K562 (cell line): ENCODE data around the gene ATP5MC3. TPM values are rescaled to one million over a fixed set of nuclear protein-coding genes. Genes with fewer than 3 reads are reported as not detected.
A peak's percentile ranks its signal among the peaks of the same experiment; 100 is the strongest.

Experiments used
- CSDE1 ChIP-seq, 2 experiments: fragments of 450-650 bp; IDR thresholded peaks; 2 replicates each; pipeline ENCODE4 v1.6.1; 2016; ENCODE audit warnings: mild to moderate bottlenecking in 1 of 2
- NFYB ChIP-seq: IDR thresholded peaks from 2 replicates; pipeline ENCODE4 v1.6.1; 2011; ENCODE audit warnings: mild to moderate bottlenecking, moderate library complexity; ENCODE audit not compliant: insufficient read length; ENCODE audit errors: extremely low read depth
- POLR2AphosphoS2 ChIP-seq: IDR thresholded peaks from 2 replicates; pipeline ENCODE4 v1.6.1; 2012; ENCODE audit warnings: low read length, improper control_type of control experiment
- POLR2B ChIP-seq: fragments of 450-650 bp; IDR thresholded peaks from 2 replicates; pipeline ENCODE4 v1.6.1; 2018; ENCODE audit warnings: low read depth; ENCODE audit not compliant: partially characterized antibody
- RAD21 ChIP-seq, 2 experiments: fragments of 250-450 bp in 1 of 2; fragments of 450-650 bp in 1 of 2; sonication (Bioruptor Pico) in 1 of 2; formaldehyde crosslinking in 1 of 2; IDR thresholded peaks in 1 of 2; conservative IDR thresholded peaks in 1 of 2; 2 replicates each; pipeline versions ENCODE4 v1.4.0 to v1.8.0; 2020 to 2022; ENCODE audit warnings: mild to moderate bottlenecking in 2 of 2, moderate library complexity in 1 of 2
- SUPT5H ChIP-seq: fragments of 450-650 bp; IDR thresholded peaks from 2 replicates; pipeline ENCODE4 v1.6.1; 2016
- TCF7 ChIP-seq: sonication (generic); IDR thresholded peaks from 2 replicates; pipeline ENCODE4 v1.6.1; 2016; ENCODE audit warnings: antibody characterized with exemption, borderline replicate concordance
- TEAD1 ChIP-seq, 2 experiments: fragments of 450-650 bp in 1 of 2; sonication (generic) in 1 of 2; formaldehyde crosslinking; IDR thresholded peaks; 2 replicates each; pipeline versions ENCODE4 v1.4.0 to v1.8.0; 2020 to 2022; ENCODE audit warnings: mild to moderate bottlenecking in 2 of 2, missing genetic modification reagents in 1 of 2
- ZNF134 ChIP-seq: fragments of 250-450 bp; sonication (Bioruptor Pico); conservative IDR thresholded peaks from 2 replicates; pipeline ENCODE4 v1.4.0; 2020
- ZNF77 ChIP-seq: fragments of 250-450 bp; sonication (Bioruptor Pico); IDR thresholded peaks from 2 replicates; pipeline ENCODE4 v1.5.0; 2020
- ZSCAN32 ChIP-seq: fragments of 450-650 bp; formaldehyde crosslinking; IDR thresholded peaks from 2 replicates; pipeline ENCODE4 v1.4.0; 2020; ENCODE audit warnings: mild to moderate bottlenecking, moderate library complexity
- polyA plus RNA-seq, 8 experiments: library from polyadenylated mRNA; depleted of rRNA in 4 of 8; stranded (reverse) in 5 of 8; unstranded in 3 of 8; fragments of >200 nt; fragmentation: Nextera tagmentation in 2 of 8; fragmentation: Illumina TruSeq in 1 of 8; extraction: Ambion mirVana in 2 of 8; extraction: Trizol in 1 of 8; gene quantifications; 2 replicates each; pipeline versions ENCODE4 v1.2.1 to v1.2.3, GENCODE V29; 2011 to 2014; ENCODE audit warnings: inconsistent platforms in 1 of 8, missing spikeins in 1 of 8
- total RNA-seq, 7 experiments: library from RNA; depleted of rRNA in 6 of 7; stranded (reverse); fragments of >200 nt in 6 of 7; fragmentation: Illumina TruSeq in 2 of 7; extraction: Trizol in 2 of 7; gene quantifications; 2 replicates each; pipeline versions ENCODE4 v1.2.1 to v1.2.3, GENCODE V29; 2011 to 2021; ENCODE audit warnings: low replicate concordance in 1 of 7
- TF ChIP-seq, protein P1 (sequence below): fragments of 450-650 bp; IDR thresholded peaks from 2 replicates; pipeline ENCODE4 v1.7.1; 2018; ENCODE audit warnings: mild to moderate bottlenecking, low read depth; ENCODE audit not compliant: partially characterized antibody
- TF ChIP-seq, protein P2 (sequence below): IDR thresholded peaks from 2 replicates; pipeline ENCODE4 v1.6.1; 2012; ENCODE audit warnings: low read depth, low read length, improper control_type of control experiment, borderline replicate concordance
- TF ChIP-seq, protein P3 (sequence below): fragments of 450-650 bp; IDR thresholded peaks from 2 replicates; pipeline ENCODE4 v1.6.1; 2017; ENCODE audit warnings: mild to moderate bottlenecking, moderate library complexity
- TF ChIP-seq, protein P4 (sequence below): fragments of 250-450 bp; sonication (Bioruptor Pico); IDR thresholded peaks from 2 replicates; pipeline ENCODE4 v1.4.0; 2020; ENCODE audit warnings: mild to moderate bottlenecking, moderate library complexity, borderline replicate concordance
- TF ChIP-seq, protein P5 (sequence below): fragments of 250-450 bp; sonication (Bioruptor Pico); IDR thresholded peaks from 2 replicates; pipeline ENCODE4 v1.5.0; 2021
- TF ChIP-seq, protein P6 (sequence below), 2 experiments: fragments of 450-650 bp in 1 of 2; sonication (generic) in 1 of 2; formaldehyde crosslinking; conservative IDR thresholded peaks; 2 replicates each; pipeline versions ENCODE4 v1.4.0 to v1.8.1; 2020 to 2022; ENCODE audit warnings: mild to moderate bottlenecking in 1 of 2, missing genetic modification reagents in 1 of 2

Gene ATP5MC3
- total and polyA plus RNA-seq, 9 of the 15 experiments (the other 6 are each of a cell fraction or from before 2014, with no cell fraction given) = 423 to 2,565 (median 1,012) TPM

DNA sequence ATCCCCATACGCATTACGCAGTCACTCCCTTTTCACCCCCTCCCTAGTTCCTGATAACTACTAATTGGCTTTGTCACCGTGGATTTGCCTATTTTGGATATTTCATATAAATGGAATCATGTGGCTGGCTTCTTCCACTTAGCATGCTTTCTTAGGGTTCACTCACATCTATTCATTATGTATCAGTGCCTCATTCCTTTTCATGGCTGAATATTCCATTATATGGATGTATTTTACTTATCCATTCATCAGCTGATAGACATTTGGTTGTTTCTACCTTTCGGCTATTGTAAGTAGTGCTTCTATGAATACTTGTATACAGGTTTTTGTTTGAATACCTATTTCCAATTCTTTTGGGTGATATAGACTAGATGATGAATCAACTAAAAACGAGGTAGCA lies 4.9 kb downstream of the ATP5MC3 start (continued):
- TF ChIP-seq, protein P1, sequence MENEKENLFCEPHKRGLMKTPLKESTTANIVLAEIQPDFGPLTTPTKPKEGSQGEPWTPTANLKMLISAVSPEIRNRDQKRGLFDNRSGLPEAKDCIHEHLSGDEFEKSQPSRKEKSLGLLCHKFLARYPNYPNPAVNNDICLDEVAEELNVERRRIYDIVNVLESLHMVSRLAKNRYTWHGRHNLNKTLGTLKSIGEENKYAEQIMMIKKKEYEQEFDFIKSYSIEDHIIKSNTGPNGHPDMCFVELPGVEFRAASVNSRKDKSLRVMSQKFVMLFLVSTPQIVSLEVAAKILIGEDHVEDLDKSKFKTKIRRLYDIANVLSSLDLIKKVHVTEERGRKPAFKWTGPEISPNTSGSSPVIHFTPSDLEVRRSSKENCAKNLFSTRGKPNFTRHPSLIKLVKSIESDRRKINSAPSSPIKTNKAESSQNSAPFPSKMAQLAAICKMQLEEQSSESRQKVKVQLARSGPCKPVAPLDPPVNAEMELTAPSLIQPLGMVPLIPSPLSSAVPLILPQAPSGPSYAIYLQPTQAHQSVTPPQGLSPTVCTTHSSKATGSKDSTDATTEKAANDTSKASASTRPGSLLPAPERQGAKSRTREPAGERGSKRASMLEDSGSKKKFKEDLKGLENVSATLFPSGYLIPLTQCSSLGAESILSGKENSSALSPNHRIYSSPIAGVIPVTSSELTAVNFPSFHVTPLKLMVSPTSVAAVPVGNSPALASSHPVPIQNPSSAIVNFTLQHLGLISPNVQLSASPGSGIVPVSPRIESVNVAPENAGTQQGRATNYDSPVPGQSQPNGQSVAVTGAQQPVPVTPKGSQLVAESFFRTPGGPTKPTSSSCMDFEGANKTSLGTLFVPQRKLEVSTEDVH = peak; percentile 25
- TF ChIP-seq ZSCAN32 (CRISPR knock-in tag) (no peak), NFYB (no peak), CSDE1 (IDR thresholded peaks at IDR 0.05) (no peak), SUPT5H (peak; percentile 68; the same call in 1 of the 2 replicates), POLR2AphosphoS2 (peak; percentile 66; the same call in 1 of the 2 replicates), RAD21 (CRISPR knock-in tag; conservative IDR thresholded peaks at IDR 0.05 in 1 of 2, IDR thresholded peaks at IDR 0.05 in 1 of 2) (no peak), TCF7 (no peak), ZNF77 (CRISPR knock-in tag) (peak; percentile 18; the same call in 1 of the 2 replicates), POLR2B (peak; percentile 69), ZNF134 (CRISPR knock-in tag) (0 out of 2 replicates have a peak, but pooled peaks have one; percentile 8), TEAD1 (CRISPR knock-in tag; IDR thresholded peaks at IDR 0.05) (0 out of 4 replicates have a peak, but pooled peaks of 1 of the 2 experiments have one; percentile 6)
- TF ChIP-seq, protein P2, sequence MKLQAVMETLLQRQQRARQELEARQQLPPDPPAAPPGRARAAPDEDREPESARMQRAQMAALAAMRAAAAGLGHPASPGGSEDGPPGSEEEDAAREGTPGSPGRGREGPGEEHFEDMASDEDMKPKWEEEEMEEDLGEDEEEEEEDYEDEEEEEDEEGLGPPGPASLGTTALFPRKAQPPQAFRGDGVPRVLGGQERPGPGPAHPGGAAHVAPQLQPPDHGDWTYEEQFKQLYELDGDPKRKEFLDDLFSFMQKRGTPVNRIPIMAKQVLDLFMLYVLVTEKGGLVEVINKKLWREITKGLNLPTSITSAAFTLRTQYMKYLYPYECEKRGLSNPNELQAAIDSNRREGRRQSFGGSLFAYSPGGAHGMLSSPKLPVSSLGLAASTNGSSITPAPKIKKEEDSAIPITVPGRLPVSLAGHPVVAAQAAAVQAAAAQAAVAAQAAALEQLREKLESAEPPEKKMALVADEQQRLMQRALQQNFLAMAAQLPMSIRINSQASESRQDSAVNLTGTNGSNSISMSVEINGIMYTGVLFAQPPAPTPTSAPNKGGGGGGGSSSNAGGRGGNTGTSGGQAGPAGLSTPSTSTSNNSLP = no peak
- TF ChIP-seq, protein P3, sequence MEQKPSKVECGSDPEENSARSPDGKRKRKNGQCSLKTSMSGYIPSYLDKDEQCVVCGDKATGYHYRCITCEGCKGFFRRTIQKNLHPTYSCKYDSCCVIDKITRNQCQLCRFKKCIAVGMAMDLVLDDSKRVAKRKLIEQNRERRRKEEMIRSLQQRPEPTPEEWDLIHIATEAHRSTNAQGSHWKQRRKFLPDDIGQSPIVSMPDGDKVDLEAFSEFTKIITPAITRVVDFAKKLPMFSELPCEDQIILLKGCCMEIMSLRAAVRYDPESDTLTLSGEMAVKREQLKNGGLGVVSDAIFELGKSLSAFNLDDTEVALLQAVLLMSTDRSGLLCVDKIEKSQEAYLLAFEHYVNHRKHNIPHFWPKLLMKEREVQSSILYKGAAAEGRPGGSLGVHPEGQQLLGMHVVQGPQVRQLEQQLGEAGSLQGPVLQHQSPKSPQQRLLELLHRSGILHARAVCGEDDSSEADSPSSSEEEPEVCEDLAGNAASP = no peak
- TF ChIP-seq, protein P4, sequence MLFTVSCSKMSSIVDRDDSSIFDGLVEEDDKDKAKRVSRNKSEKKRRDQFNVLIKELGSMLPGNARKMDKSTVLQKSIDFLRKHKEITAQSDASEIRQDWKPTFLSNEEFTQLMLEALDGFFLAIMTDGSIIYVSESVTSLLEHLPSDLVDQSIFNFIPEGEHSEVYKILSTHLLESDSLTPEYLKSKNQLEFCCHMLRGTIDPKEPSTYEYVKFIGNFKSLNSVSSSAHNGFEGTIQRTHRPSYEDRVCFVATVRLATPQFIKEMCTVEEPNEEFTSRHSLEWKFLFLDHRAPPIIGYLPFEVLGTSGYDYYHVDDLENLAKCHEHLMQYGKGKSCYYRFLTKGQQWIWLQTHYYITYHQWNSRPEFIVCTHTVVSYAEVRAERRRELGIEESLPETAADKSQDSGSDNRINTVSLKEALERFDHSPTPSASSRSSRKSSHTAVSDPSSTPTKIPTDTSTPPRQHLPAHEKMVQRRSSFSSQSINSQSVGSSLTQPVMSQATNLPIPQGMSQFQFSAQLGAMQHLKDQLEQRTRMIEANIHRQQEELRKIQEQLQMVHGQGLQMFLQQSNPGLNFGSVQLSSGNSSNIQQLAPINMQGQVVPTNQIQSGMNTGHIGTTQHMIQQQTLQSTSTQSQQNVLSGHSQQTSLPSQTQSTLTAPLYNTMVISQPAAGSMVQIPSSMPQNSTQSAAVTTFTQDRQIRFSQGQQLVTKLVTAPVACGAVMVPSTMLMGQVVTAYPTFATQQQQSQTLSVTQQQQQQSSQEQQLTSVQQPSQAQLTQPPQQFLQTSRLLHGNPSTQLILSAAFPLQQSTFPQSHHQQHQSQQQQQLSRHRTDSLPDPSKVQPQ (CRISPR knock-in tag) = no peak
- TF ChIP-seq, protein P5, sequence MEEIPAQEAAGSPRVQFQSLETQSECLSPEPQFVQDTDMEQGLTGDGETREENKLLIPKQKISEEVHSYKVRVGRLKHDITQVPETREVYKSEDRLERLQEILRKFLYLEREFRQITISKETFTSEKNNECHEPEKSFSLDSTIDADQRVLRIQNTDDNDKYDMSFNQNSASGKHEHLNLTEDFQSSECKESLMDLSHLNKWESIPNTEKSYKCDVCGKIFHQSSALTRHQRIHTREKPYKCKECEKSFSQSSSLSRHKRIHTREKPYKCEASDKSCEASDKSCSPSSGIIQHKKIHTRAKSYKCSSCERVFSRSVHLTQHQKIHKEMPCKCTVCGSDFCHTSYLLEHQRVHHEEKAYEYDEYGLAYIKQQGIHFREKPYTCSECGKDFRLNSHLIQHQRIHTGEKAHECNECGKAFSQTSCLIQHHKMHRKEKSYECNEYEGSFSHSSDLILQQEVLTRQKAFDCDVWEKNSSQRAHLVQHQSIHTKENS (CRISPR knock-in tag) = 0 out of 2 replicates have a peak, but pooled peaks have one; percentile 69
- TF ChIP-seq, protein P6, sequence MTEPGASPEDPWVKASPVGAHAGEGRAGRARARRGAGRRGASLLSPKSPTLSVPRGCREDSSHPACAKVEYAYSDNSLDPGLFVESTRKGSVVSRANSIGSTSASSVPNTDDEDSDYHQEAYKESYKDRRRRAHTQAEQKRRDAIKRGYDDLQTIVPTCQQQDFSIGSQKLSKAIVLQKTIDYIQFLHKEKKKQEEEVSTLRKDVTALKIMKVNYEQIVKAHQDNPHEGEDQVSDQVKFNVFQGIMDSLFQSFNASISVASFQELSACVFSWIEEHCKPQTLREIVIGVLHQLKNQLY (CRISPR knock-in tag; conservative IDR thresholded peaks at IDR 0.05) = 0 out of 4 replicates have a peak, but pooled peaks of 1 of the 2 experiments have one; percentile 9
